Fibroblast of skin of right quadriceps (primary cell): ENCODE measurements around the gene SHROOM1.
A peak's percentile ranks its signal among the peaks of the same experiment; 100 is the strongest.

Source experiments
- DNase-seq: peaks from one replicate; pipeline ENCODE4 v3.0.0-alpha.2; 2013

Gene SHROOM1

GRCh38 chr5:132776131-132776937, 54.1 kb downstream of the SHROOM1 start:
- DNase-seq = peak; percentile 51

- no peak for DNase-seq
Measured at GRCh38 chr5:132775476-132775961, 54.9 kb downstream of the SHROOM1 start.

- DNase-seq = no peak
Measured at GRCh38 chr5:132774896-132775295, 55.6 kb downstream of the SHROOM1 start.

- no peak for DNase-seq
Measured at GRCh38 chr5:132774406-132774805, 56.0 kb downstream of the SHROOM1 start.

- no peak for DNase-seq
Measured at GRCh38 chr5:132773601-132774355, 56.7 kb downstream of the SHROOM1 start.

GRCh38 chr5:132773114-132773513, 57.3 kb downstream of the SHROOM1 start:
- no peak for DNase-seq

GRCh38 chr5:132772291-132773070, 58.0 kb downstream of the SHROOM1 start:
- DNase-seq = peak; percentile 17
